ENCODE data around the gene SHFL.

Gene SHFL

GRCh38 chr19:10106100-10106936 is 20.2 kb downstream of the SHFL start, which contains the start of gene PPAN:
PPAN (plus strand) TSS chr19:10106362; CDS start chr19:10106395, 33 bp downstream.
- H3K4me3 ChIP-seq (ENCODE audit: low read depth, low read length), result peak within 1 kb of the TSS; percentile 70
- peak; percentile 93 for DNase-seq (ENCODE audit: low read depth)

GRCh38 chr19:10107254-10107653 is 21.1 kb downstream of the SHFL start:
- H3K4me3 ChIP-seq (ENCODE audit: low read depth, low read length), result peak overlapping the region; percentile 70
- no peak for DNase-seq (ENCODE audit: low read depth)

GRCh38 chr19:10107817-10108367 is 21.8 kb downstream of the SHFL start:
- no peak for DNase-seq (ENCODE audit: low read depth)
- H3K4me3 ChIP-seq (ENCODE audit: low read depth, low read length), result peak overlapping the region; percentile 70

- H3K4me3 ChIP-seq (ENCODE audit: low read depth, low read length), result no peak overlapping the region
- DNase-seq (ENCODE audit: low read depth), result no peak
Measured at GRCh38 chr19:10109528-10109927, 23.4 kb downstream of the SHFL start.

GRCh38 chr19:10110076-10110971 is 24.2 kb downstream of the SHFL start:
- no peak for DNase-seq (ENCODE audit: low read depth)
- H3K4me3 ChIP-seq (ENCODE audit: low read depth, low read length), result no peak overlapping the region

- no peak for DNase-seq (ENCODE audit: low read depth)
- no peak overlapping the region for H3K4me3 ChIP-seq (ENCODE audit: low read depth, low read length)
Measured at GRCh38 chr19:10110972-10111317, 24.8 kb downstream of the SHFL start.

GRCh38 chr19:10111405-10111811 is 25.3 kb downstream of the SHFL start, which contains the start of gene P2RY11:
P2RY11 (plus strand) TSS chr19:10111693; CDS start chr19:10111722, 29 bp downstream.
- no peak for DNase-seq (ENCODE audit: low read depth)

GRCh38 chr19:10112037-10112761 is 26.1 kb downstream of the SHFL start:
- H3K4me3 ChIP-seq (ENCODE audit: low read depth, low read length), result no peak overlapping the region
- DNase-seq (ENCODE audit: low read depth), result no peak

More at GRCh38 chr19:10111405-10111811, 25.3 kb downstream of the SHFL start, which contains the start of gene P2RY11:
- H3K4me3 ChIP-seq (ENCODE audit: low read depth, low read length), result no peak within 1 kb of the TSS

- no peak for DNase-seq (ENCODE audit: low read depth)
- H3K4me3 ChIP-seq (ENCODE audit: low read depth, low read length), result no peak overlapping the region
Measured at GRCh38 chr19:10112895-10113591, 26.9 kb downstream of the SHFL start.

GRCh38 chr19:10113592-10113963 is 27.5 kb downstream of the SHFL start:
- DNase-seq (ENCODE audit: low read depth), result no peak
- no peak overlapping the region for H3K4me3 ChIP-seq (ENCODE audit: low read depth, low read length)

- no peak for DNase-seq (ENCODE audit: low read depth)
Measured at GRCh38 chr19:10113964-10114650, 28.0 kb downstream of the SHFL start.

GRCh38 chr19:10114651-10115391 is 28.7 kb downstream of the SHFL start:
- no peak overlapping the region for H3K4me3 ChIP-seq (ENCODE audit: low read depth, low read length)
- DNase-seq (ENCODE audit: low read depth), result no peak

More at GRCh38 chr19:10113964-10114650, 28.0 kb downstream of the SHFL start:
- H3K4me3 ChIP-seq (ENCODE audit: low read depth, low read length), result no peak overlapping the region

GRCh38 chr19:10115392-10116084 is 29.4 kb downstream of the SHFL start:
- H3K4me3 ChIP-seq (ENCODE audit: low read depth, low read length), result no peak overlapping the region
- no peak for DNase-seq (ENCODE audit: low read depth)

- H3K4me3 ChIP-seq (ENCODE audit: low read depth, low read length), result no peak overlapping the region
- no peak for DNase-seq (ENCODE audit: low read depth)
Measured at GRCh38 chr19:10116085-10116865, 30.2 kb downstream of the SHFL start.

GRCh38 chr19:10116866-10117616 is 30.9 kb downstream of the SHFL start:
- no peak overlapping the region for H3K4me3 ChIP-seq (ENCODE audit: low read depth, low read length)
- DNase-seq (ENCODE audit: low read depth), result no peak

GRCh38 chr19:10118960-10119359 is 32.8 kb downstream of the SHFL start:
- peak overlapping the region; percentile 97 for H3K4me3 ChIP-seq (ENCODE audit: low read depth, low read length)
- no peak for DNase-seq (ENCODE audit: low read depth)
